ENCODE data around the gene STXBP5.

DNA sequence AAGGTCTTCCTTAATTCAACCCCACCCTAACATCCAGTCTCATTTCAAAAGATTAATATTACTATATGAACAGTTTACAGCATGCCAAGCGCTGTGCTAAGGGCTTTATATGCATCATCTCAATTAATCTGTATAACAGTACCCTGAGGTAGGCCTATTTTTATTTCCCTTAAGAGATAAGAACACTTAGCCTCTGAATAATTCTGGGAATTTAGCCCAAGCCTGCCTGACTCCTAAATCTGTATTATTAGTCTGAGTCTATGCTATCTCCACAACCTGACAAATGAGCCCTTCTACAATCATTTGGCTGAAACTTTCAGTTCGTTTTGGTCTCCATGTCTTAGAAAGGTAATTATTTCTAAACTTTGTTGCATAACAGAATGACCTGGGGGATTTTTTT lies 226.6 kb downstream of the STXBP5 start:
- TF ChIP-seq CTCF (IDR thresholded peaks at IDR 0.05) (no peak), POLR2A (IDR thresholded peaks at IDR 0.05) (no peak)

All from thyroid gland (tissue), 4 donors.